HTERT RPE-1 (cell line): Measurements from ENCODE around the gene SOX9.

Experiments used
- in situ Hi-C: fragments of 300-500 bp; cut with MboI; formaldehyde crosslinking; loops from 4 replicates; pipeline ENCODE4 v1.14.3; 2020; ENCODE audit warnings: low sequenced_read_pairs

The SOX9 gene

DNA sequence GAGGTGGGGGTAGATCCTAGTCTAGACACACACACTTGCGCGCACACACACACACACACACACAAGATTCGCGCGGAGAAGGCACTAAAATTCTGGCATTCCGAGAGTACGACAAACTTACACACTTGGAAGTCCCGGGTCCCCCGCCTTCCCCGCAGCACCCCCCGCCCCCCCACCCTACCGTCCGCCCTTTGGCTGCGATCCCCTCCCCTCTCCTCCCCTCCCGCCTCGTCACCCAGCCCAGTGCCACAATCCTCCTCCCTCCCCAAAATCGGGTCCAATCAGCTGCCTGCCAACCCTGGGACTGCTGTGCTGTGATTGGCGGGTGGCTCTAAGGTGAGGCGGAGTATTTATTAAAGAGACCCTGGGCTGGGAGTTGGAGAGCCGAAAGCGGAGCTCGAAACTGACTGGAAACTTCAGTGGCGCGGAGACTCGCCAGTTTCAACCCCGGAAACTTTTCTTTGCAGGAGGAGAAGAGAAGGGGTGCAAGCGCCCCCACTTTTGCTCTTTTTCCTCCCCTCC is at the start of gene SOX9:
TSS of gene SOX9 (plus strand) at position 379 of the 522 bp plus-strand sequence. CDS start 372 bp downstream, outside the sequence.
- in situ Hi-C loops: no loop called here

DNA sequence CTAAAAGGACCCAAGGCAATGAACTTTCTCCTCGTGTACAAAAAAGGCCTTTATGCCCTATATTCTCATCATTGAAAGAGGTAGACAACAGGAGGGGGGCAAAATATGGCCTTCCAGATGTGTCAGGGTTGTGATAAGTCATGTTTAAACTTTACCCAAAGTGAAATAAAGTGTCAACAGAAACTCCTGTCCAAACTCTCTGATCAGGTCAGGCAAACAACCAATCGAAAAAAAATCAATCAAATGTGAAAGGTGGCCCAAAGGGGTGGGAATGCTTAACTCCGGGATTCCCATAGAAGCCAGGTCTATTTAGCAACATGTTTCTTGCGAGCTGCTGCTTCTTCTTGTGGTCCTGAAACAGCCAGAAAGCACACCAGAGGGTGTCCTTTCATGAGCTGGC is 49.5 kb upstream of the SOX9 start:
- in situ Hi-C loops: no loop called here

DNA sequence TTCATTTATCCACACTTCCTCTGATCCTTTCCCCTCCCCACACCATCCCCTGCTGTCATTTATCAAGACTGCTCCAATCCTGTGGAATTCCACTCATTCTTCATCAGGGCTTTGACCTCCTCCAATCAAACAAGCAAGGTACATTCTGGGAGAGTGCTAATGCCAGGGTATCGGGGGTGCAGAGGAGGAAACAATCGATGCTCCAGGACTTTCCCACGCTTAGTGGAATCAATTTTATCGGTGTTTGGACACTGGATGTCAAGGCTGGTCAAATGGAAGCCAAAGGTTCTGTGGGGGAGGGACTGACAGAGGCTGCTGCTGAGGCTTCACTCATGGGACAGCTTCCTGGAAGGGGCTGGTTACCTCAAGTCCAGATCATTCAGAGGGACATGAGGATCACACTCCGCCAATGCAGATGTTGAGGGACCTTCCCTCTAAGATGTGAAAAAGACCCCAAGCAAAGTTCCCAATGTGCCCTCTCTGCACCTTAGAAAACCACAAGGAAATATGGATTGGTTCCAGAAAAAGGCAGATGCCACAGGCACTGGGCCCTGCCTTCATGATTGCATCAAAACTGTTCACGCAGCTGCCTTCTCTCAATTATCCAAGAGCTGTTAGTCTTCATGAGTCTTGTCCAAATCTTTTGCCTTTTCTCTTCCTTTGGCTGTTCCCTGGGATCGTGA is 44.7 kb upstream of the SOX9 start:
- in situ Hi-C loops: no loop called here

DNA sequence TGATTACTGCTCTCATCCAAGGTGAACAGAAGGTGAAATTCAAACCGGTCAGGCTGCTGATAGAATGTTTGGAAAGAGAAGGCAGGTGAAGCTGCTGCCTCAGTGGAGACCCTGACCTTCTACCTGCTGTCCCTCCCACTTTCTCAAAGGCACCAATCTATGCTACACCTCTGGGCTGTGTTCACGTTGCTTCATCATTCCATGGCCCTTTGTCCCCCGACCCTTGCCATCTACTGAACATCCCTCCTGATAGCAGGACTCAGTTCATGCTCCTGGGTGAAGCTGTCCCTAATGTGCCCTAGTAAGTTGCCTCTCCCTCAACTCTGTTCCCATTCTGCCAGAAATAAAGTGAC is 44.2 kb upstream of the SOX9 start:
- in situ Hi-C loops: no loop called here

DNA sequence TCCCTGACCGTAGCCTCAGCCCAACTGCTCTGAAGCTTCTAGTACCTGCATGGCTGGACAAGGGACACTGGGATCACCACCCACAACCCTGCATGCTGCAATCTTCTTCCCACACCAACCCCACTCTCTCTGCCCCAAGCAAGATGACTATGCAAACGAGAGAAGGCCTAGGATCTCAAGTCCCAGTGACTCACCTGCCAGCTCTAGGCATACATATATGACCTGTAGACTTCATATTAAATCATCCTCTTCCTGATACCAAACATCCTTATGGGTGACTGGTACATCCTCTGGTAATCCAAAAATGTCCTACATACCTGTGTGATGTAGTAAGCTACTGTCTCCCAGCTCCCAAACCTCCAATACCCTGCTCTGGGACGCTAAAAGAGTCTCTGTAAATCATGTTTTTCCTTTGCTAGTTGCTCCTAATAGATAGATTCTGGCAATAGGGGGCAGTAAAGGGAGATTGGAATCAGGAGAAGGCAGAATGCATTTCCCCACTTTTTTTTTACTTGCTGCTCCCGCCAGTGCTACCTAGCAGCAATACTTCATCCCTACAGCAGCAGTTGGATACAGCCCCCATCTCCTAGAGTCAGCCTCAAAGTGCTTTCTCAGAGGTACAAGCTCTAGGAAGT is 43.4 kb upstream of the SOX9 start:
- in situ Hi-C loops: no loop called here

DNA sequence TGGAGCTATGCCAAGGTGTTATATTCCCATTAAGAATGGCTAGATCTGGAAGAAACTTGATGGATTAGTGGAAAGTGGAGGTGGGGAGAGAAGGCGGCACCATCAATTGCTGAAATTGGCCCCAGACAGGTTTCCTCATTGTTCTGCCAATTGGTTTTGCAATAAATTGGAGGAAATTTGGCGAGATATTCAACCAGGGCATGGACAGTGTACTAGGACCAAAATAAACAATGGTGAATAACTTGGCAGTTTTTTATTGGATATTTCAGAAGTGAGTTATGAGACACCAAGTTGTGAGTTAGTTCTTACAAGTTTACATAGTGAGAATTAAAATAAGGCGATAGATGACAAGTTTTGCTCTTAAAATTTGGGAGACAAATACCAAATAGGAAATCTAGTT is 41.1 kb upstream of the SOX9 start:
- in situ Hi-C loops: no loop called here

DNA sequence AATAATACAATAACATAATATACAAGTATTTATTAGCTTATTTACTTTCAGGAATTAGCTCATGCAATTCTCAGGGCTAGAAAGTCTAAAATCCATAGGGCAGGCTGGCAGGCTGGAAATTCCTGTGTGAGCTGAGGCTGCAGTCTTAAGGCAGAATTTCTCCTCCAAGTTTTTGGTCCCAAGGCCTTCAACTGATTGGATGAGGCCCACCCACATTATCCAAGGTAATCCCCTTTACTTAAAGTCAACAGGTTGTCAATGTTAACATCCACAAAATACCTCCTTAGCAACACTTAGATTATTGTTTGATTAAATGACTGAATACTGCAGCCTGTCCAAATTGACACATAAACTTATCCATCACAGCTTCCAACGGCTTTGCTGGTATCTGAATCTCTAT is 32.9 kb upstream of the SOX9 start:
- in situ Hi-C loops: no loop called here

DNA sequence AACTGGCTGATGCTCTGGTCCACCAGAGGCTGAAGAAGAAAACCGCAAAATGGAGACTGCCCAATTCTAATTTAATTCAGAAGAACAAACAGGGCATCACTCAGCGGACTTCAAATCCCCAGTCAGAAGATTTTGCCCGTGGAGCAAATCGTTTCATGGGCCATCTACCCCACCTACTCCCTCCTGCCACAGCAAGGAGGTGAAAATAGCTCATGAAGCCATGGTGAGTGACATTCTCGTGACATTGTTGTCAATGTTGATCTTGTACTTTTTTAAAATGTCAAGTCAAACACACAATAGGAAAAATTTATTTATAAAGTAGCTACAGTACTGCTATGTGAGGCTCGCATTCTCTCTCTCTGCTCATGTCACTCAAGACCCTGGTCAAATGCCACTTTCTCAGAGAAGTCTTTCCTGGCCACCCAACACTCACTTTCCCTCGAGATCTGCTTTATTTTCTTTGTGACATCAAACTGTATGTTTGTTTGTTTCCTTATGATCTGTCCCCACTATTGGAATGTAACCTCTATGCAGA is 31.3 kb upstream of the SOX9 start:
- in situ Hi-C loops: no loop called here

DNA sequence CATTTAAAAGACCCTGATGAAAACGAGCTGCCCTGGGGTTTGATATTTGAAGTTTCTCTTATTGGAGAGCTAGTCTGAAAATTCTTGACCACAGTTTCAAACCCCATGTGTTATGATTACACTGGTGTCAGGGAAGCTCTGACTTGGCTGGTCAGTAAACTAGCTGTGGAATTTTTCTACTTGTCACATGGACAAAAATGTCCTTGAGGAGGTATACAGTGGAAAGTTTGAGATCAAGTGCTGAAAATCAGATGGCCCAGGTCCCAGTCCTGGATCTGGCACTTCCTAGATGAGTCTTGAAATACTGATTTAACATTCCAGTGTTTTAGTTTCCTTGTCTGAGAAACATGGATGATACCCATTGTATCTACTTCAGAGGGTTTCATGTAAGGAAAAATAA is 30.7 kb upstream of the SOX9 start:
- in situ Hi-C loops: no loop called here

DNA sequence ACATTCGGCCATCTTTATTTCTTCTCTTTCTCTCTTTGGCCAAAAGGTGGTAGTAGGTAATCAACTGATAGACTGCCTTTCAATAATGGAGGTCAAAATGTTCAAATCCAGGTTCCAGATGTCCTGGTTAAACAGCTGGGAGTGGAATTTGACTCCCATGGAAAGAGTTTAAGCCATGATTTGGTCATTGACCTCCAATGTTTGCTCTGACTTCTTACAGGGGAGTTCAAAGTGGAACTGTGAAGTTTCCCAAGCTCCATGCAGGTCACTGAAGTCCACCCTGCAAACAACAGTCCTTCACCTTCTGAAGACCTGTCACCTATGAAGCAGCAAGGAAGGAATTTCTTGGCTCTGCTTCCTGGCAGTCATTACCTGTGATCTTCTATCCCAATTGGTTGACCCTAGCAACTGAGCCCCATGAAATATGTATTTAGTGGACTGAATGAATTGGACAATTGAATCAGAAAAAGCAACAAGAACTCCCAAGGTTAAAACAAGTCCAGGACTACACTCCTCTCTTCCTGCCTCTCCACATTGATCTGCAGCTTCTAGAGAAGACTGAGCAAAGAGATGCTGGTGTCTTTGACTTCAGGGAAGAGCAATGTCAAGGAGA is 28.0 kb upstream of the SOX9 start:
- in situ Hi-C loops: no loop called here

DNA sequence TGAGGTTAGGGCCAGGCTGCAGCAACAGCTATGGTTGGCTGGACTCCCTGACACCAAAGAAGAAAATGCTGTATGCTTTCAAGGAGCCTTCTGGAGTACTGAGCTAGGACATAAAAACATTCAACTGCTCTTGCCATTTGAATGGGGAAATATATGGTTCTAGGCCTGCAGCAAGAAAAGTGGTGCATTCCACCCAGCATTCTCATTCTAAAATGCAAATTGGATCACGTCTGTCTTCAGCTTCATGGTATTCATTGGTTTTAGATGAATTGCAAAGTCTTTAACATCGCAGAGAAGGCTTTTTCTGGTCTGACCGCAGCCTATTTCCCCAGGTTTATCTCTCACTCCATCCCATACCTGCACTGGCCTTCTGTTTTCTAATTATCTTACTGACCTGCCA is 27.1 kb upstream of the SOX9 start:
- in situ Hi-C loops: no loop called here

DNA sequence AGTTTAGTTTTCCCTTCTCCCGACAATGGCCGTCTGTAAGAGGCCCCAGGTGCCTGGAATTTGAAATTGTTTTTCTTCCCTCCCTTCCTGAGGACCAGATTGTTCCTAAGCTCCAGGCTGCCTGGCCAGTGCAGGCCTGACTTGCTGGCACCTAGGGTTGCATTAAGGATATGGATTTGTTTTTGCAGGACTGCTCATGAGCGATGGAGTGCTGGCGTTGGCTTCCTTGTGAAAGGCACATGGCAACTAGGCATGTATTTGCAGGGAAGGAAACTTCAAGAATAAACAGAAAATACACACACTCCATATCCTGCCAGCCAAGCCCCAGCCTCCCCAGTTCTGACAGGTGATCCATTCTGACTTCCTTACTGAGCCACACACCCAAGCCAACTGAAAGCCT is 25.5 kb upstream of the SOX9 start:
- in situ Hi-C loops: no loop called here

DNA sequence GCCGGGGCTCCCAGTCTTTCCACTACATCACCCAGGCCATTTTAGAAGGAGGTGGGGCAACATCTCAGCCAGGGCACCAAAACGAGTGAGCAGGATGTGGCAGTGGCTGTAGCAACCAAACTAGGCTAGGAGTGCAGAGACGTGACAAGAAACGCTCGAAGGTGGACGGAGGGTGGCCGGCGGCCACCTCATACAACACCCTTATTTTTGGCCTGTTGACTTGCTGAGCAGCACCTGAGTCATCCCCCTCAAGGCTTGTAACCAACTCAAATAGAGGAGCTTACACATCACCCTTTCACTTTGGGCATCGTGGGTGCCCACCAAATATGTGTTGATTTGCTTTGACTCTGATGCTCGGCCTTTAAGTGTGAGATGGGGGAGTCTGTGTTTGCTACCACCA is 23.7 kb upstream of the SOX9 start:
- in situ Hi-C loops: no loop called here

DNA sequence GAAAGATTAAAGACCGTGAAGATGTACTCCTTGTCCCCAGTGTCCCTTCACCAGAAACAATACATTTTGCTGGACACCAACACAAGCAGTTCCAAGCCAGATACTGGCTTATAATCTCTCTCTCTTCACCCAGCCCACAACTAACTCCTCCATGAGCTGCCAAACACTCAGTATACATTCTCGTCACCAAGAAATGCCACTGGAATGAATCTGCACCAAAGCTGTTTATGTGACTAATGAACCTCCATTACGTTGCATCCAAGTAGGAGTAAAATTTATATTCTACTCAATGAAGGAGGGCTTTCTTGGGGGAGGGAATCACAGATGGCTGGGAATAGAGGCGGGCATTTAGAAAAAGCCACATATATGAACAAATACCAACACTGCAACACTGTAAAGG is 20.9 kb upstream of the SOX9 start:
- in situ Hi-C loops: no loop called here

DNA sequence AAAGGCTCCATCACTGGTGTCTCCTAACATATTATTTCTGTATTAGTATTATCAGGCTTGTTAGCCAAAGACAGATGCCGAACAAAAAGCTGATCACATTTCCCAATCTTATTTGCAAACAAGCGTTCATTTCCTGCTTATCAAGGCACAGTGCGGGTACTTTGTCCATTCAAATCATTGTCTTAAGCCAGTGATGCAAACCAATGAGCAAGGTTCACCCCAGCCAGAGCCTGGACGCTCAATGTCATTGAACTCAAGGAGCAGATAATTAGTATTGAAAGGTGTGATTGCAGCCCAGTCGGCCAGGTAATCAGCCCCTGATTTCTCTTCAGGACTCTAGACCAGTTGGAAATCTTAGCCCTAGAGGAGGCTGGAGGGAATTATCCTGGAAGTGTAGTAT is 20.4 kb upstream of the SOX9 start:
- in situ Hi-C loops: no loop called here

DNA sequence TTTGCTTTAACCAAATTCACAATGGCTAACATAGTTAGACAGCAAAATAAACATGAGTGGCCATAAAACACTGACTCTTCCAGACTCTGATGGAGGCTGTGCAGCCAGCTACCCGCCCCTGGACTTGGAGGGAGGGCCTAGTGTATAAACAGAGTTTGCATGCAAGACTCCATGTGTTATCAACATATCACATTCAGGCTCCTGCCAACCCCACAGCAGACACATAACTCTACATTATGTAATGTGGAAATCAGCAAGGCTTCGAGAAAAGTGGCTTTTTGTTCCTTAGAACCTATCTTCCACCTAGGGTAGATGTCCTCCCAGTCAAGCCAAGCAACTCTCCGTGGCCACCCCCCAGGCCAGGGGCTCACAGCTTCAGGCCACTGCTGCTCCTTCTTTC is 19.3 kb upstream of the SOX9 start:
- in situ Hi-C loops: no loop called here

DNA sequence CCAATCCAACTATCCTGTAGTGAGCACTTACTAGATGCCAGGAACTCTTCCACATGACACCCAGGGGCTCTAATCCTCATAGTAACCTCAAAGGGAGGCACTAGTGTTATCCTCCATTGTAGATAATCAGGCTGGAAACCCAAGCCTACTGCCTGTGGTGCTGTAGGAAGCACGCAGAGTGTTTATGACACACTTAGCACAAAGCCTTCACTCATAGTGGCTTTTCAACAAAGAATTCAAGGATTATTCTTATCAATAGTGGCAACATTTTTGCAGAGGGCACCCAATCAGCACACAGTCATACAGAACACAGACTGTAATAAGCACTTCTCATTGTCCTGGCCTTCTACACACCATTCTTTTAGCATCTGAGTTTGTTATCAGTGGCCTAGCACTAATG is 18.5 kb upstream of the SOX9 start:
- in situ Hi-C loops: no loop called here

DNA sequence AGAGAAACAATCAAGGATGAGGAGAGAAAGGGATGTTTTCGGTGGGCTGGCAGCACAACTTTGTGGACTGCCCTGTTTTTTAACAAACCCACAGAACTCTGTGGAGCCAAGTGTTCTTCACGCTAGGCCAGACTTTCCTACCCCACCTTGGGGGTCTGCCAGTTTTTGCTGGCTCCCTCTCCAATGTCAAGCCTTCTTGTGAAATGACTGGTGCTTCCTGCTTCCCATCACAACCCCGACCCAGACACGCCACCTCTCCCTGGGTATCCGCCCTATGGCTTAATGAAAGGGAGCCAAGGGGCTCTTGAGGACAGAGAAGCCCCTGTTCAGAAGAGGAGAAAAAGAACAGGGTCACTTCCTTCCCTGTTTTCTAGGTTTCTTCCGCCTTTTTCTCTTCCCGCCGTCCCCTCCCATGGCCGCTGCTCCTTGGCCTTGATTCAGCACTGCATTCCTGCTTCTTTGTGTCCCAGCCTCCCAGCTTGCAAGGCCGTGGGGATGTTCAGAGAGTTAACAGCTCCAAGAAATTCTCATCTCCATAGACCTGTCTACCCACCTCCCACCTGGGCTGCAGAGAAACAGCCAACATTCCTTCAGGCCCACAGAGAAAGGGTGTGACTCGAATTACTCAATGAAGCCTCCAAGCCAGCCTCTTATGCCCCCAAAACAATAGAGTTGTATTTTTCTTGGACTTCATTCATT is 16.5 kb upstream of the SOX9 start:
- in situ Hi-C loops: no loop called here

DNA sequence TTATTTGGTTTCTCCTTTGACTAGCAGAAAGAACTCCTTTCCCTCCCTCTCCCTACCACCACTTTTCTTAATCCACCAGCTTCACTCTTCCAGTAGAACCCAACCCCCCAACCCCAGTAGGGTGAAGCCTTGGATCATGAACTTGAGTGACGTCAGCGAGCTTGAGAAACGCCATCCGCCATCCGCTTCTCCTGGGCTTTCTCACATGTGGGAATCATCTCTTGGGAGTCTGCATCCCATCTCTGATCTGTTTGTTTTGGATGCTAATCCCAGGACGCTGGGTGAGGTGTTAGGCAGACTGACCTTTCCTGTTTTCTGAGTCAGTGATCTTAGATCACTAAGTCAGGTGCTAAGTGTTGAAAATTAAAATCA is 16.0 kb upstream of the SOX9 start:
- in situ Hi-C loops: no loop called here

DNA sequence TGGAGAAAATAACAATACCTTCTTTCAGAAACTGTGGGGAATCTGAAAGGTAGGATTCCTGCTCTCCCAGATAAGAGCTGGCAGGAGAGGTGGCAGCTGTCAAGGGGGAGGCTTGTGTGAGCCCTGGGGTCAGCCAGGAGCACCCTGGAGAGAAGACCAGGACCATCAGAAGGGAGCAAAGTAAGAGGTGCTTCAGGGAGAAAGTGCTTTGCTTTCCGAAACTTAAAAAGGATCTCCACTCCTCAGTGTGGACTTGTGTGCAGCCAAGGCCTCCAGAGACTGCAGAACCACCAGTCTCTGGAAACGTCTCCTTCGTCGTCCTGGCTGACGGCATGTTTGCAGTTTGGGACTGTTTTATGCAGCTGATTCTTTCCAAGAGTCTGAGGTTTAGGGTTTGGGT is 13.7 kb upstream of the SOX9 start:
- in situ Hi-C loops: no loop called here

DNA sequence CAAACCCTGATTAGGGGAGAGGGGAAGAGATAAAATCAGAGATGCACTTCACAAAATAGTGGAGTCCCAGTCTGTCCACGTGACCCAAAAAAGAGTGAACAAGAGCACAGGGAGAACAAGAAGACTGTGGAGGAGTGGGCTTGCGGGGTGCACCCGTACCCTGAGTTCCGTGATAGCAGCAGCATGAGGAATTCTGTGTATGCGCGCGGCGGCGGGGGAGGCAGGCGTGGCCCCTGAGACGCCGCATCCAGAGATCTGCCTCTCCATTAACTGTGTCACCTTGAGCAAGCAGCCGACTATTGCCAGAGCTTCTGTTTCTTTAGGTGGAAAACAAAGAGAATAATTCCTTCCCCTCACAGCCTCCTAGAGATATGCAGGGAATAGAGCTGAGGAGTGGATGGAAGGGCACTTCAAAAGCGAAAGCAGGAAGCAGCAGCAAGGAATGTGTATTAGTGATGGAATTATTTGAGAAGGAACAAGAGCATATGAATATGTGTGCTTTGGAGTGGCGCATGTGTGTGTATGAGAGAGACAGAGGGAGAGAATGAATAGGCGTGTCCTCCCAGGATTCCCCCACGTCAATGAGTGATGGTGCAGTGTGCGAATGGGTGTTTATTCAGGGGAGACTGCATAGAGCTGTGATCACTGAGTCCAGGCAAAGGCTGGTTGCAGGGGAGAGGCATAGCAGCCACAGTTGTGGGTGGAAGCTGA is 10.4 kb upstream of the SOX9 start:
- in situ Hi-C loops: no loop called here
